GM12874 (cell line): ENCODE measurements around the gene CDK18.

Experiments
- TF ChIP-seq, protein P1 (sequence below): IDR thresholded peaks from 2 replicates; pipeline ENCODE4 v1.5.1; 2011; ENCODE audit warnings: low read depth, mild to moderate bottlenecking, control low read depth, low read length, moderate library complexity; ENCODE audit not compliant: insufficient read depth

The CDK18 gene

GRCh38 chr1:205502111-205502810, 2.2 kb upstream of the CDK18 start:
- TF ChIP-seq, protein P1, sequence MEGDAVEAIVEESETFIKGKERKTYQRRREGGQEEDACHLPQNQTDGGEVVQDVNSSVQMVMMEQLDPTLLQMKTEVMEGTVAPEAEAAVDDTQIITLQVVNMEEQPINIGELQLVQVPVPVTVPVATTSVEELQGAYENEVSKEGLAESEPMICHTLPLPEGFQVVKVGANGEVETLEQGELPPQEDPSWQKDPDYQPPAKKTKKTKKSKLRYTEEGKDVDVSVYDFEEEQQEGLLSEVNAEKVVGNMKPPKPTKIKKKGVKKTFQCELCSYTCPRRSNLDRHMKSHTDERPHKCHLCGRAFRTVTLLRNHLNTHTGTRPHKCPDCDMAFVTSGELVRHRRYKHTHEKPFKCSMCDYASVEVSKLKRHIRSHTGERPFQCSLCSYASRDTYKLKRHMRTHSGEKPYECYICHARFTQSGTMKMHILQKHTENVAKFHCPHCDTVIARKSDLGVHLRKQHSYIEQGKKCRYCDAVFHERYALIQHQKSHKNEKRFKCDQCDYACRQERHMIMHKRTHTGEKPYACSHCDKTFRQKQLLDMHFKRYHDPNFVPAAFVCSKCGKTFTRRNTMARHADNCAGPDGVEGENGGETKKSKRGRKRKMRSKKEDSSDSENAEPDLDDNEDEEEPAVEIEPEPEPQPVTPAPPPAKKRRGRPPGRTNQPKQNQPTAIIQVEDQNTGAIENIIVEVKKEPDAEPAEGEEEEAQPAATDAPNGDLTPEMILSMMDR = no peak

GRCh38 chr1:205502992-205503391, 1.5 kb upstream of the CDK18 start:
- TF ChIP-seq, protein P1 = no peak

DNA sequence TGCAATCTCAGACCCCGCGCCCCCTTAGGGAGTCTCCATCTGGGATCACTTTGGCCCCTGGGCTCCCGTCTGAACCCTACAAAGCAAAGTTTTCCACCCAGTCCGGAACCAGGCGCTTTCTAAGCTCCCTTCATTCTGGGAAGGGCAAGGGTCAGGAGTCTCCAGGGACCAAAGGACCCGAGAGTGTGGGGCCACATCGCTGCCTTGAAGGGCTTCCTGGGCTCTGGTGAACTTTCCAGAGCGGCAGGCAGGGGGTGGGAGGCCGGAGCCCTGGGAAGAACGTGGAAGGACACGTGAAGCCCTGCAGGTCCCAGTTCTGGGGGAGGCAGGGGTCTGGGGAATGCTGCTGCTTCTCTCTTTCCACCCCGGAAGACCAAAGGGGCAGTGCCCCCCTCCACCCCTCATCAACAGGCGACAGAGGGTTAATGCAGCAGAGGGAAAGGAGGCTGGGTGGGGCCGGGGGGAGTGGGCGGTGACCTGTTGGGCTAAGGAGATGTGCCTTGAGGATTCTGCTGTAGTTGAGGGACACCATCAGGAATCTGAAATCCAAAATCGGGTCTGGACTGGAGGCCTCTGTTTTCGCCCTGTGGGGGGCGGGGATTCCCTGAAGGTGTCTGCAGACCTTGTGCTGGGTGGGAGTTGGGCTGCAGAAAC, 734 bp downstream of the CDK18 start:
- TF ChIP-seq, protein P1 = no peak

DNA sequence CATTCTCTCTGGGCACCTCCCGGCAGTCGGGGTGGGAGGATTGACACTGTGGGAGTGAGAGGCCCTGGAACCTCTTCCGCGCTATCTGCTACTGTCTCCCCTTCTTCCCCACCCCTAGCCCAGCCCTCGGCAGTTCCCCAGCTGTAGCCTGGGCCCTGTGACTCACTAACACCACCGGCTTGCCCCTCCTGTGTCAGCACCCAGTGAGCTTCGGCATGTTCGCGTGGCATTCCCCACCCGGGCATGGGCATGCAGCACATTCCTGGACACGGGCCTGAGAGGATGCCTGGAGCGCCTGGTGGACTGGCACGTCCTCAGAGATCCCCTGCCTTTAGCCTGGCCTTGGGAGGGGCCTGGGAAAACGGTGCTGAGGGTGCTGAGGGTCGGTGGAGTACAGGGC, 1.3 kb downstream of the CDK18 start:
- TF ChIP-seq, protein P1 = no peak

DNA sequence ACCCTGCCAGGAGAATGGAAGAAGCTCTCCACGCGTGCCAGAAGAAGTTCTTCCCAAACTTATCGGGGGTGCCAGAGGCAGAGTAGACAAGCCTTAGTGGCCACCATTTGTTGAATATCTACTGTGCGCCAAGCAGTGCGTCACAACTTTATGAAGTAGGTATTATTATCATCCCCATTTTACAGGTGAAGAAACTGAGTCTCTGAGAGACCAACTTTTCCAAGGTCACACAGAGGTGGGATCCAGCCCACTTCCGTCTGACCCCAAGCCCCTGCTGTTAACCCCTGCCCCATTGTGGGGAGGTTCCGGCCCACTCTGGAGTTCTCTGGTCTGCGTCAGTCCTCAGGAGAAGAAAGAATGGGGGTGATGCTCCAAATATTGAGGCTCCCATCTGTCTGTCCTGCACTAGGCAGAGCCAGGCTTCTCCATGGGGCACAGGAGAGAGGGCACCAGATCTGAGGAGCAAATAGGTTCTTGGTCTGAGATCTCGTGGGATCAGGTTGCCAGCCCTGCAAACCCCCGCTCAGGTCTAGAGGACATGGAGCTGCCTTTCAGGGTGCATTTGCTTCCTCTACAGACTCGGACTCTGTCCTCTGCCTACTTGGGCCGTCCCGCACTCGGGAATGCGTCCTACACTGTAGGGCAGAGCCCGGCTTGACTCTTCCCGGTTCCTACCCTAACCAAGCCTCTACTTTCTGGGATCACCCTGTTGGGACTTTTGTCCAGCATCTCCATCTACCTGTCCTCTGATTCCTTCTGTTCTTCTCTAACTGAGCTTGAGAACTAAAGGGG, 2.1 kb downstream of the CDK18 start:
- TF ChIP-seq, protein P1 = no peak

GRCh38 chr1:205508227-205508714, 3.8 kb downstream of the CDK18 start:
- TF ChIP-seq, protein P1 = no peak

- TF ChIP-seq, protein P1 = no peak
Measured at GRCh38 chr1:205510308-205510950, 6.0 kb downstream of the CDK18 start.
